Activated CD4-positive, alpha-beta T cell treated with anti-CD3 and anti-CD28 coated beads for 24 hours (primary cell): Measurements from ENCODE around the gene CLCA2.

Experiments used
- DNase-seq, 2 donors: peaks; one replicate each; pipeline ENCODE4 v3.0.0-alpha.2; 2020; ENCODE audit warnings: low read depth in 2 of 2

The CLCA2 gene

GRCh38 chr1:86472152-86472551 lies 48.2 kb downstream of the CLCA2 start:
- DNase-seq = no peak

- no peak for DNase-seq
Observed at GRCh38 chr1:86472767-86473166, 48.8 kb downstream of the CLCA2 start.

- DNase-seq = no peak
Observed at GRCh38 chr1:86477256-86477655, 53.3 kb downstream of the CLCA2 start.

GRCh38 chr1:86477682-86478081 lies 53.7 kb downstream of the CLCA2 start:
- no peak for DNase-seq

GRCh38 chr1:86478416-86479156 lies 54.6 kb downstream of the CLCA2 start:
- no peak for DNase-seq

GRCh38 chr1:86481966-86482365 lies 58.0 kb downstream of the CLCA2 start:
- DNase-seq = no peak

- no peak for DNase-seq
Observed at GRCh38 chr1:86487131-86487810, 63.3 kb downstream of the CLCA2 start.

GRCh38 chr1:86487811-86488141 lies 63.8 kb downstream of the CLCA2 start:
- no peak for DNase-seq

- DNase-seq = no peak
Observed at GRCh38 chr1:86489242-86489878, 65.4 kb downstream of the CLCA2 start.

GRCh38 chr1:86491171-86491950 lies 67.4 kb downstream of the CLCA2 start:
- no peak for DNase-seq

GRCh38 chr1:86498281-86498680 lies 74.3 kb downstream of the CLCA2 start:
- DNase-seq = no peak

GRCh38 chr1:86499987-86500593 lies 76.1 kb downstream of the CLCA2 start:
- no peak for DNase-seq

- DNase-seq = no peak
Observed at GRCh38 chr1:86500714-86501113, 76.7 kb downstream of the CLCA2 start.

GRCh38 chr1:86502125-86502646 lies 78.2 kb downstream of the CLCA2 start:
- peak in 1 of 2 donors; percentile 7 for DNase-seq

- DNase-seq = no peak
Observed at GRCh38 chr1:86502721-86503405, 78.9 kb downstream of the CLCA2 start.

GRCh38 chr1:86503406-86504136 lies 79.6 kb downstream of the CLCA2 start:
- DNase-seq = no peak

GRCh38 chr1:86504137-86504479 lies 80.1 kb downstream of the CLCA2 start:
- no peak for DNase-seq

GRCh38 chr1:86504895-86505563 lies 81.1 kb downstream of the CLCA2 start:
- no peak for DNase-seq

GRCh38 chr1:86505564-86505902 lies 81.6 kb downstream of the CLCA2 start:
- DNase-seq = no peak
